SK-N-SH (cell line): ENCODE results near the gene SETBP1. TPM values are rescaled to one million over a fixed set of nuclear protein-coding genes. Genes with fewer than 3 reads are reported as not detected.

Experiments used
- CHD2 ChIP-seq: fragments of 150-350 bp; IDR thresholded peaks from 2 replicates; pipeline ENCODE4 v1.6.1; 2018; ENCODE audit warnings: low read length; ENCODE audit not compliant: partially characterized antibody
- EZH2phosphoT487 ChIP-seq: fragments of 200-600 bp; sonication (generic); IDR thresholded peaks from 2 replicates; pipeline ENCODE4 v1.6.1; 2017; ENCODE audit warnings: low read depth, mixed run types, mild to moderate bottlenecking, antibody characterized with exemption, moderate library complexity, borderline replicate concordance
- FOXJ3 ChIP-seq: sonication (generic); formaldehyde crosslinking; IDR thresholded peaks from 2 replicates; pipeline ENCODE4 v1.5.1; 2020; ENCODE audit warnings: mild to moderate bottlenecking, missing genetic modification reagents
- FOXM1 ChIP-seq: IDR thresholded peaks from 2 replicates; pipeline ENCODE4 v1.4.0; 2012; ENCODE audit warnings: low read depth, mild to moderate bottlenecking
- GABPA ChIP-seq: IDR thresholded peaks from 2 replicates; pipeline ENCODE4 v1.4.0; 2012; ENCODE audit warnings: low read depth, mild to moderate bottlenecking
- MEF2A ChIP-seq: IDR thresholded peaks from 2 replicates; pipeline ENCODE4 v1.4.0; 2012; ENCODE audit warnings: low read depth, borderline replicate concordance
- MXI1 ChIP-seq: IDR thresholded peaks from 2 replicates; pipeline ENCODE4 v1.6.1; 2012; ENCODE audit warnings: mild to moderate bottlenecking, low read depth, low read length, improper control_type of control experiment
- NFIC ChIP-seq: IDR thresholded peaks from 2 replicates; pipeline ENCODE4 v1.4.0; 2012; ENCODE audit warnings: borderline replicate concordance
- NRF1 ChIP-seq: IDR thresholded peaks from 2 replicates; pipeline ENCODE4 v1.6.1; 2012; ENCODE audit warnings: low read depth, mild to moderate bottlenecking, low read length
- POLR2AphosphoS5 ChIP-seq: IDR thresholded peaks from 2 replicates; pipeline ENCODE4 v1.6.1; 2012; ENCODE audit warnings: low read depth, low read length
- RAD21 ChIP-seq: IDR thresholded peaks from 2 replicates; pipeline ENCODE4 v1.6.1; 2012; ENCODE audit warnings: mild to moderate bottlenecking, low read length
- RCOR1 ChIP-seq: fragments of 150-350 bp; IDR thresholded peaks from 2 replicates; pipeline ENCODE4 v1.6.1; 2017; ENCODE audit warnings: antibody characterized with exemption, low read length
- SMC3 ChIP-seq: IDR thresholded peaks from 2 replicates; pipeline ENCODE4 v1.6.1; 2012; ENCODE audit warnings: low read depth, low read length, improper control_type of control experiment
- TAF1 ChIP-seq: IDR thresholded peaks from 2 replicates; pipeline ENCODE4 v1.6.1; 2012; ENCODE audit warnings: low read depth, mild to moderate bottlenecking, low read length, moderate library complexity, borderline replicate concordance
- YY1 ChIP-seq: IDR thresholded peaks from 2 replicates; pipeline ENCODE4 v1.4.0; 2012; ENCODE audit warnings: low read depth, mild to moderate bottlenecking
- polyA plus RNA-seq, 3 experiments: library from polyadenylated mRNA; depleted of rRNA; stranded (reverse); fragments of >200 nt; gene quantifications; 2 replicates each; pipeline ENCODE4 v1.2.3, GENCODE V29; 2012
- TF ChIP-seq, protein P1 (sequence below): IDR thresholded peaks from 2 replicates; pipeline ENCODE4 v1.6.1; 2012; ENCODE audit warnings: mild to moderate bottlenecking, low read depth, low read length, moderate library complexity
- TF ChIP-seq, protein P2 (sequence below): IDR thresholded peaks from 2 replicates; pipeline ENCODE4; 2012
- TF ChIP-seq, protein P3 (sequence below): fragments of 200-600 bp; sonication (generic); IDR thresholded peaks from 2 replicates; pipeline ENCODE4 v1.6.1; 2017; ENCODE audit warnings: antibody characterized with exemption, mild to moderate bottlenecking, moderate library complexity
- TF ChIP-seq, protein P4 (sequence below): IDR thresholded peaks from 2 replicates; pipeline ENCODE4 v1.4.0; 2012; ENCODE audit warnings: low read depth, borderline replicate concordance

Gene SETBP1
- polyA plus RNA-seq, 1 of the 3 experiments (the other 2 are of a cell fraction): 3.0 TPM

DNA sequence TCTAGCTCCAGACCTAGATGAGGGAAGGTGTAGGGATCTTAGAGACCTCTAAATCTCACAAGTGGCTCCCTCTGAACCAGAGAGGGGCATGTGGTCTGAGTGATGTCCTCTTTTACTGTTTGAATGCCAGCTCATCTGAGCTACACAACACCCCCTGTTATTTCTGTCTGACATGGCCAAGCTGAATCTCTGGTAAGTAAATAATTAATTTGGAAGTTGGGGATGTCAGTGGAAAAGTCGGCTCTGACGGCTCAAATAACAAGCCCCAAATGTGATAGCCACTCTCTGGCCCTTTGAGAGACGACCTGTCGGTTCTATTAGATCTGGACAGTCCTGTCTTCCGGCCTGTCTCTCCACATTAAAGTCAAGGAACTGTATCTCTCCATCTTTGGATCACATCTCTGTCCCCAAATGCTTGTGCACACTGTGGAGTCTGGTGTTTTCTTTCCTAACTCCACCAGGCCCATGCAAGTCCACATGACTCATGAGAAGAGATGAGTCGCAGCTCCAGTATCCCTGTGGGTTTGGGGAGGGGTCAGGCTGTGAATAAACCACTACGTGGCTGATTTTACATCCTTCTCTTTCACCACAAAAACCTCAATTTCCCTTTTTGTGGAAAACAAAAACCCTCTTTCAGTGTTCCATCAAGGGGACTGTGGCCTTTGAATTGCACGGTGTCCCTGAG lies 52.5 kb downstream of the SETBP1 start (continued):
- TF ChIP-seq, protein P1, sequence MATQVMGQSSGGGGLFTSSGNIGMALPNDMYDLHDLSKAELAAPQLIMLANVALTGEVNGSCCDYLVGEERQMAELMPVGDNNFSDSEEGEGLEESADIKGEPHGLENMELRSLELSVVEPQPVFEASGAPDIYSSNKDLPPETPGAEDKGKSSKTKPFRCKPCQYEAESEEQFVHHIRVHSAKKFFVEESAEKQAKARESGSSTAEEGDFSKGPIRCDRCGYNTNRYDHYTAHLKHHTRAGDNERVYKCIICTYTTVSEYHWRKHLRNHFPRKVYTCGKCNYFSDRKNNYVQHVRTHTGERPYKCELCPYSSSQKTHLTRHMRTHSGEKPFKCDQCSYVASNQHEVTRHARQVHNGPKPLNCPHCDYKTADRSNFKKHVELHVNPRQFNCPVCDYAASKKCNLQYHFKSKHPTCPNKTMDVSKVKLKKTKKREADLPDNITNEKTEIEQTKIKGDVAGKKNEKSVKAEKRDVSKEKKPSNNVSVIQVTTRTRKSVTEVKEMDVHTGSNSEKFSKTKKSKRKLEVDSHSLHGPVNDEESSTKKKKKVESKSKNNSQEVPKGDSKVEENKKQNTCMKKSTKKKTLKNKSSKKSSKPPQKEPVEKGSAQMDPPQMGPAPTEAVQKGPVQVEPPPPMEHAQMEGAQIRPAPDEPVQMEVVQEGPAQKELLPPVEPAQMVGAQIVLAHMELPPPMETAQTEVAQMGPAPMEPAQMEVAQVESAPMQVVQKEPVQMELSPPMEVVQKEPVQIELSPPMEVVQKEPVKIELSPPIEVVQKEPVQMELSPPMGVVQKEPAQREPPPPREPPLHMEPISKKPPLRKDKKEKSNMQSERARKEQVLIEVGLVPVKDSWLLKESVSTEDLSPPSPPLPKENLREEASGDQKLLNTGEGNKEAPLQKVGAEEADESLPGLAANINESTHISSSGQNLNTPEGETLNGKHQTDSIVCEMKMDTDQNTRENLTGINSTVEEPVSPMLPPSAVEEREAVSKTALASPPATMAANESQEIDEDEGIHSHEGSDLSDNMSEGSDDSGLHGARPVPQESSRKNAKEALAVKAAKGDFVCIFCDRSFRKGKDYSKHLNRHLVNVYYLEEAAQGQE: no peak
- TF ChIP-seq NFIC (peak; percentile 87), RCOR1 (no peak), RAD21 (no peak), EZH2phosphoT487 (no peak), FOXJ3 (CRISPR knock-in tag) (no peak), GABPA (no peak), MXI1 (no peak), NRF1 (no peak), MEF2A (peak; percentile 66; the same call in 1 of the 2 replicates), TAF1 (no peak), CHD2 (no peak), SMC3 (no peak), YY1 (no peak), POLR2AphosphoS5 (peak; percentile 53; the same call in 1 of the 2 replicates), FOXM1 (0 out of 2 replicates have a peak, but pooled peaks have one; percentile 39)
- TF ChIP-seq, protein P2, sequence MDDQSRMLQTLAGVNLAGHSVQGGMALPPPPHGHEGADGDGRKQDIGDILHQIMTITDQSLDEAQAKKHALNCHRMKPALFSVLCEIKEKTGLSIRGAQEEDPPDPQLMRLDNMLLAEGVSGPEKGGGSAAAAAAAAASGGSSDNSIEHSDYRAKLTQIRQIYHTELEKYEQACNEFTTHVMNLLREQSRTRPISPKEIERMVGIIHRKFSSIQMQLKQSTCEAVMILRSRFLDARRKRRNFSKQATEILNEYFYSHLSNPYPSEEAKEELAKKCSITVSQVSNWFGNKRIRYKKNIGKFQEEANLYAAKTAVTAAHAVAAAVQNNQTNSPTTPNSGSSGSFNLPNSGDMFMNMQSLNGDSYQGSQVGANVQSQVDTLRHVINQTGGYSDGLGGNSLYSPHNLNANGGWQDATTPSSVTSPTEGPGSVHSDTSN: peak; percentile 93
- TF ChIP-seq, protein P3, sequence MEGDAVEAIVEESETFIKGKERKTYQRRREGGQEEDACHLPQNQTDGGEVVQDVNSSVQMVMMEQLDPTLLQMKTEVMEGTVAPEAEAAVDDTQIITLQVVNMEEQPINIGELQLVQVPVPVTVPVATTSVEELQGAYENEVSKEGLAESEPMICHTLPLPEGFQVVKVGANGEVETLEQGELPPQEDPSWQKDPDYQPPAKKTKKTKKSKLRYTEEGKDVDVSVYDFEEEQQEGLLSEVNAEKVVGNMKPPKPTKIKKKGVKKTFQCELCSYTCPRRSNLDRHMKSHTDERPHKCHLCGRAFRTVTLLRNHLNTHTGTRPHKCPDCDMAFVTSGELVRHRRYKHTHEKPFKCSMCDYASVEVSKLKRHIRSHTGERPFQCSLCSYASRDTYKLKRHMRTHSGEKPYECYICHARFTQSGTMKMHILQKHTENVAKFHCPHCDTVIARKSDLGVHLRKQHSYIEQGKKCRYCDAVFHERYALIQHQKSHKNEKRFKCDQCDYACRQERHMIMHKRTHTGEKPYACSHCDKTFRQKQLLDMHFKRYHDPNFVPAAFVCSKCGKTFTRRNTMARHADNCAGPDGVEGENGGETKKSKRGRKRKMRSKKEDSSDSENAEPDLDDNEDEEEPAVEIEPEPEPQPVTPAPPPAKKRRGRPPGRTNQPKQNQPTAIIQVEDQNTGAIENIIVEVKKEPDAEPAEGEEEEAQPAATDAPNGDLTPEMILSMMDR: no peak
- TF ChIP-seq, protein P4, sequence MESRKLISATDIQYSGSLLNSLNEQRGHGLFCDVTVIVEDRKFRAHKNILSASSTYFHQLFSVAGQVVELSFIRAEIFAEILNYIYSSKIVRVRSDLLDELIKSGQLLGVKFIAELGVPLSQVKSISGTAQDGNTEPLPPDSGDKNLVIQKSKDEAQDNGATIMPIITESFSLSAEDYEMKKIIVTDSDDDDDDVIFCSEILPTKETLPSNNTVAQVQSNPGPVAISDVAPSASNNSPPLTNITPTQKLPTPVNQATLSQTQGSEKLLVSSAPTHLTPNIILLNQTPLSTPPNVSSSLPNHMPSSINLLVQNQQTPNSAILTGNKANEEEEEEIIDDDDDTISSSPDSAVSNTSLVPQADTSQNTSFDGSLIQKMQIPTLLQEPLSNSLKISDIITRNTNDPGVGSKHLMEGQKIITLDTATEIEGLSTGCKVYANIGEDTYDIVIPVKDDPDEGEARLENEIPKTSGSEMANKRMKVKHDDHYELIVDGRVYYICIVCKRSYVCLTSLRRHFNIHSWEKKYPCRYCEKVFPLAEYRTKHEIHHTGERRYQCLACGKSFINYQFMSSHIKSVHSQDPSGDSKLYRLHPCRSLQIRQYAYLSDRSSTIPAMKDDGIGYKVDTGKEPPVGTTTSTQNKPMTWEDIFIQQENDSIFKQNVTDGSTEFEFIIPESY: peak; percentile 67; the same call in 1 of the 2 replicates
